Hepatocyte (in vitro differentiated cells): ENCODE results near the gene MORC1. TPM values are rescaled to one million over a fixed set of nuclear protein-coding genes. Genes with fewer than 3 reads are reported as not detected.

Experiments used
- DNase-seq: peaks from one replicate; pipeline ENCODE4 v3.0.0-alpha.2; 2016; ENCODE audit warnings: low spot score
- H2AFZ ChIP-seq: fragments of 200-600 bp; sonication (generic); 2 replicates; pipeline ENCODE4 v1.6.0; 2016; ENCODE audit warnings: antibody characterized with exemption, mild to moderate bottlenecking
- H3K27ac ChIP-seq: fragments of 200-600 bp; sonication (generic); 2 replicates; pipeline ENCODE4 v1.5.1; 2016; ENCODE audit warnings: mild to moderate bottlenecking
- H3K27me3 ChIP-seq: fragments of 200-600 bp; sonication (generic); 2 replicates; pipeline ENCODE4 v1.6.1; 2016
- H3K36me3 ChIP-seq: fragments of 200-600 bp; sonication (generic); replicated peaks from 2 replicates; pipeline ENCODE4 v1.5.1; 2016; ENCODE audit warnings: low read depth; ENCODE audit not compliant: insufficient read depth
- H3K4me1 ChIP-seq: fragments of 200-600 bp; sonication (generic); 2 replicates; pipeline ENCODE4 v1.5.1; 2016; ENCODE audit warnings: mild to moderate bottlenecking, moderate library complexity; ENCODE audit not compliant: insufficient read depth
- H3K4me2 ChIP-seq: fragments of 200-600 bp; sonication (generic); 2 replicates; pipeline ENCODE4 v1.6.0; 2016
- H3K4me3 ChIP-seq: fragments of 200-600 bp; sonication (generic); 2 replicates; pipeline ENCODE4 v1.5.1; 2016; ENCODE audit warnings: mild to moderate bottlenecking
- H3K79me2 ChIP-seq: fragments of 200-600 bp; sonication (generic); 2 replicates; pipeline ENCODE4 v1.6.0; 2017; ENCODE audit warnings: mild to moderate bottlenecking
- H3K9me2 ChIP-seq: fragments of 200-600 bp; sonication (generic); replicated peaks from 2 replicates; pipeline ENCODE4 v1.6.0; 2017; ENCODE audit warnings: mild to moderate bottlenecking; ENCODE audit not compliant: insufficient read depth
- H3K9me3 ChIP-seq: fragments of 200-600 bp; sonication (generic); 2 replicates; pipeline ENCODE4 v1.5.1; 2016; ENCODE audit warnings: low read depth, mild to moderate bottlenecking
- H4K20me1 ChIP-seq: fragments of 200-600 bp; sonication (generic); 2 replicates; pipeline ENCODE4 v1.6.0; 2016; ENCODE audit warnings: mild to moderate bottlenecking; ENCODE audit not compliant: insufficient read depth, poor library complexity, severe bottlenecking
- CTCF ChIP-seq: fragments of 200-600 bp; sonication (generic); IDR thresholded peaks from 2 replicates; pipeline ENCODE4 v1.5.1; 2016; ENCODE audit warnings: antibody characterized with exemption, mild to moderate bottlenecking; ENCODE audit not compliant: poor library complexity
- EZH2 ChIP-seq: fragments of 200-600 bp; sonication (generic); IDR thresholded peaks from 2 replicates; pipeline ENCODE4 v1.6.1; 2016; ENCODE audit warnings: antibody characterized with exemption, mild to moderate bottlenecking, borderline replicate concordance
- EZH2phosphoT487 ChIP-seq: fragments of 200-600 bp; sonication (generic); IDR thresholded peaks from one replicate; pipeline ENCODE4 v1.6.1; 2018; ENCODE audit warnings: antibody characterized with exemption, mild to moderate bottlenecking, low read depth, moderate library complexity; ENCODE audit not compliant: unreplicated experiment, severe bottlenecking
- WGBS: methylation state at CpG from one replicate; pipeline ENCODE4 v1.1.6; 2016; ENCODE audit warnings: low lambda C conversion rate; ENCODE audit errors: missing lambda C conversion rate; 5-methylcytosine and 5-hydroxymethylcytosine counted together
- polyA plus RNA-seq: library from polyadenylated mRNA; unstranded; fragments of >200 nt; fragmentation: Nextera tagmentation; extraction: Ambion mirVana; gene quantifications from 2 replicates; pipeline ENCODE4 v1.2.1, GENCODE V29; 2016
- total RNA-seq: library from RNA; depleted of rRNA; stranded (reverse); fragments of >200 nt; gene quantifications from 2 replicates; pipeline ENCODE4 v1.2.3, GENCODE V29; 2014

MORC1 gene
- total and polyA plus RNA-seq, 2 experiments from 2014 or later: 2.8 to 6.7 TPM

- 86% methylated on average over 1 of the region's 1 CpG for WGBS
- no peak overlapping the region for H2AFZ ChIP-seq
- no peak overlapping the region for H3K4me2 ChIP-seq
- no peaks in the 10 kb centered on the region for H3K79me2 ChIP-seq
- no peak overlapping the region for H3K27ac ChIP-seq
- no peak overlapping the region for H3K4me3 ChIP-seq
- no peaks in the 10 kb centered on the region for H3K9me3 ChIP-seq
- TF ChIP-seq EZH2: no peak
- no peak for TF ChIP-seq EZH2phosphoT487
- no peak for TF ChIP-seq CTCF
- H3K27me3 ChIP-seq: no peaks in the 10 kb centered on the region
- H3K36me3 ChIP-seq: no peaks in the 10 kb centered on the region
- H4K20me1 ChIP-seq: no peaks in the 10 kb centered on the region
- no peak for DNase-seq
- H3K4me1 ChIP-seq: no peaks in the 10 kb centered on the region
- no peaks in the 10 kb centered on the region for H3K9me2 ChIP-seq
Measured at GRCh38 chr3:109023167-109023566, 94.8 kb downstream of the MORC1 start.

- H3K4me2 ChIP-seq: no peak overlapping the region
- no peak overlapping the region for H3K4me3 ChIP-seq
- no peak for TF ChIP-seq CTCF
- no peak for TF ChIP-seq EZH2
- no peak for TF ChIP-seq EZH2phosphoT487
- no peaks in the 10 kb centered on the region for H3K9me2 ChIP-seq
- no peaks in the 10 kb centered on the region for H3K36me3 ChIP-seq
- DNase-seq: no peak
- H2AFZ ChIP-seq: no peak overlapping the region
- H3K79me2 ChIP-seq: no peaks in the 10 kb centered on the region
- no peaks in the 10 kb centered on the region for H3K27me3 ChIP-seq
- no peaks in the 10 kb centered on the region for H3K4me1 ChIP-seq
- WGBS: 90% methylated on average over 1 of the region's 1 CpG
- no peak overlapping the region for H3K27ac ChIP-seq
- H4K20me1 ChIP-seq: no peaks in the 10 kb centered on the region
- H3K9me3 ChIP-seq: no peaks in the 10 kb centered on the region
Measured at GRCh38 chr3:109021556-109021955, 96.4 kb downstream of the MORC1 start.

GRCh38 chr3:109018828-109019227 lies 99.1 kb downstream of the MORC1 start:
- H3K4me3 ChIP-seq: no peak overlapping the region
- H3K4me2 ChIP-seq: no peak overlapping the region
- DNase-seq: no peak
- H3K79me2 ChIP-seq: no peaks in the 10 kb centered on the region
- no peak for TF ChIP-seq EZH2
- no peak for TF ChIP-seq CTCF
- TF ChIP-seq EZH2phosphoT487: no peak
- no peaks in the 10 kb centered on the region for H3K9me2 ChIP-seq
- 92% methylated on average over 6 of the region's 6 CpGs for WGBS
- H3K27ac ChIP-seq: no peak overlapping the region
- no peaks in the 10 kb centered on the region for H3K36me3 ChIP-seq
- no peaks in the 10 kb centered on the region for H3K27me3 ChIP-seq
- no peaks in the 10 kb centered on the region for H4K20me1 ChIP-seq
- H2AFZ ChIP-seq: no peak overlapping the region
- H3K9me3 ChIP-seq: no peaks in the 10 kb centered on the region
- H3K4me1 ChIP-seq: no peaks in the 10 kb centered on the region

- no peaks in the 10 kb centered on the region for H3K79me2 ChIP-seq
- no peak overlapping the region for H3K27ac ChIP-seq
- no peaks in the 10 kb centered on the region for H3K36me3 ChIP-seq
- no peaks in the 10 kb centered on the region for H4K20me1 ChIP-seq
- no peaks in the 10 kb centered on the region for H3K9me2 ChIP-seq
- DNase-seq: no peak
- no peak overlapping the region for H3K4me3 ChIP-seq
- no peaks in the 10 kb centered on the region for H3K27me3 ChIP-seq
- H3K4me1 ChIP-seq: no peaks in the 10 kb centered on the region
- no peaks in the 10 kb centered on the region for H3K9me3 ChIP-seq
- TF ChIP-seq EZH2phosphoT487 (no peak), CTCF (no peak), EZH2 (no peak)
- WGBS: 84% methylated on average over 3 of the region's 3 CpGs
- H3K4me2 ChIP-seq: no peak overlapping the region
- H2AFZ ChIP-seq: no peak overlapping the region
Measured at GRCh38 chr3:109005443-109005842, 112.5 kb downstream of the MORC1 start.
